CD4-positive, CD25-positive, alpha-beta regulatory T cell (primary cell): ENCODE measurements around the gene B4GALT1. TPM values are rescaled to one million over a fixed set of nuclear protein-coding genes. Genes with fewer than 3 reads are reported as not detected.

Experiments used
- ATAC-seq, 2 donors: fragments of 150-1000 bp; cut with Tn5 transposase; one replicate each; pipeline ENCODE4 v1.10.0; 2021; ENCODE audit warnings: low read depth in 2 of 2, moderate number of reproducible peaks in 2 of 2, moderate library complexity in 1 of 2
- DNase-seq, 3 donors: peaks; one replicate each; pipeline versions ENCODE4 v3.0.0 to v3.0.0-alpha.2; 2012 to 2022; ENCODE audit warnings: mixed read lengths in 1 of 3
- H3K27ac ChIP-seq: one replicate; pipeline ENCODE4 v1.7.0; 2013; ENCODE audit warnings: mild to moderate bottlenecking, low read length; ENCODE audit not compliant: insufficient read depth, poor library complexity, severe bottlenecking
- H3K27me3 ChIP-seq: one replicate; pipeline ENCODE4 v1.7.0; 2013; ENCODE audit warnings: low read length; ENCODE audit not compliant: control insufficient read depth, insufficient read depth
- H3K36me3 ChIP-seq: one replicate; pipeline ENCODE4 v1.7.0; 2013; ENCODE audit warnings: mild to moderate bottlenecking, low read length, moderate library complexity; ENCODE audit not compliant: control insufficient read depth, insufficient read depth
- H3K4me1 ChIP-seq: 2 replicates; pipeline ENCODE4 v1.7.0; 2013; ENCODE audit warnings: mild to moderate bottlenecking, low read length; ENCODE audit not compliant: insufficient read depth, control insufficient read depth, poor library complexity, severe bottlenecking
- H3K4me3 ChIP-seq: one replicate; pipeline ENCODE4 v1.7.0; 2013; ENCODE audit warnings: low read depth, mild to moderate bottlenecking, low read length, moderate library complexity
- H3K9me3 ChIP-seq, 2 experiments: 1 replicate in 1 of 2; 2 replicates in 1 of 2; pipeline ENCODE4 v1.7.0; 2013; ENCODE audit warnings: low read length in 2 of 2, mild to moderate bottlenecking in 1 of 2, moderate library complexity in 1 of 2; ENCODE audit not compliant: control insufficient read depth in 2 of 2
- H3K27ac Mint-ChIP-seq, 3 donors: one replicate each; pipeline ENCODE4 v1.8.0; 2020 to 2022; ENCODE audit warnings: mild to moderate bottlenecking in 3 of 3, mixed read lengths in 3 of 3, moderate library complexity in 2 of 3
- H3K27me3 Mint-ChIP-seq: one replicate; pipeline ENCODE4 v1.8.0; 2022; ENCODE audit warnings: mild to moderate bottlenecking, mixed read lengths
- H3K36me3 Mint-ChIP-seq: one replicate; pipeline ENCODE4 v1.8.0; 2020; ENCODE audit warnings: mixed read lengths
- H3K4me1 Mint-ChIP-seq, 4 donors: one replicate each; pipeline ENCODE4 v1.8.0; 2020 to 2022; ENCODE audit warnings: mixed read lengths in 4 of 4, mild to moderate bottlenecking in 1 of 4
- H3K4me3 Mint-ChIP-seq, 4 donors: one replicate each; pipeline ENCODE4 v1.8.0; 2020 to 2022; ENCODE audit warnings: mild to moderate bottlenecking in 4 of 4, mixed read lengths in 4 of 4, moderate library complexity in 3 of 4
- H3K9me3 Mint-ChIP-seq, 7 donors: one replicate each; pipeline ENCODE4 v1.8.0; 2020 to 2022; ENCODE audit warnings: mixed read lengths in 7 of 7, mild to moderate bottlenecking in 3 of 7, moderate library complexity in 2 of 7
- polyA plus RNA-seq, 4 donors: library from polyadenylated mRNA; unstranded; fragments of 300-500 nt; fragmentation: Illumina TruSeq; gene quantifications; one replicate each; pipeline ENCODE4 v1.2.3, GENCODE V29; 2021
- total RNA-seq: library from RNA; stranded (reverse); gene quantifications from one replicate; pipeline ENCODE4 v1.2.3, GENCODE V29; 2022

B4GALT1 gene
- total and polyA plus RNA-seq, 5 donors from 2014 or later = 18.8 to 87.8 (median 20.8) TPM

DNA sequence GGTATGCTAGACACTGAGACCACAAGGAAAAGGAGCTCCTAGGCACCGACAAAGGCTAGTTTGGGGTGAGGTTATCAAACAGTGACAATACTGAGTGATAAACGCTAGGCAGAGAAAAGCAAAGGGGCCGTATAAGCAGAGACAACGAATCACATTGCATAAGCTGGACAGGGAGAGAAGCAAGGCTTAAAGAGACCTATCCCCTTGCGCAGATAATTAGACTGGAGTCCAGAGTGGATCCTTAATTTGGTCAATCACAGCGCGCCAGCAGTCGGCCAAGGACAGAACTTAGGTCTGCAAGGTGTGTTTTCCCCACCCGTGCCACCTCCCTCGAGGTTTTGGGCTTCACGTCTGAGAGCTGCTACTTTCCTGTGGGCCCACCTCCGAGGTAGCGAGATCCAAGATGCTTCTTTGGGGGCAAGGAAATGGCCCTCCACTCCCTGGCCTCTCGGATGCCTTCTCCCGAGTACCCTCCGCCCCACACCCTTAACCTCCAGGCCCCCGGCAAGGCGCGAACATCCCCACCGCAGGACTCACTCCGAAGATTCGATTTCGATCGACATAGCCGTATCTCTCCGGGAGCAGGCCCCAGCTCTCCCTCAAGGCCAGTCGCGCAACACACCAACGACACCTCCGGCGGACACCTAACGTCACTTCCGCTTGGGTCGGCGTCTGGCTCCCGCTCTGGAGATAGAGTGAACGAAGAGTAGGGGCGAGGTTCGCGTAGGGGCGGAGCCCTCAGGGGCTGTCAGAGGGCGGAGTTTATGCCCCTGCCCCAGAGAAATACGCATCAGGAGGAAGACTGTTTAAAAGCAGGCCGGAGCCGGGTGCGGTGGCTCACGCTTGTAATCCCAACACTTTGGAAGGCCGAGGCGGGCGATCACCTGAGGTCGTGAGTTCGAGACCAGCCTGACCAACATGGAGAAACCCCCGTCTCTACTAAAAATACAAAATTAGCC lies 90.8 kb downstream of the B4GALT1 start, which contains the start of gene SMU1:
TSS of gene SMU1 (minus strand) at position 629 of the 959 bp plus-strand sequence. CDS start at position 563, 66 bp downstream.
- peak within 1 kb of the TSS; percentile 98 for H3K4me3 ChIP-seq
- peaks cover 22% of the 10 kb centered on the region for H3K4me1 ChIP-seq
- H3K9me3 ChIP-seq = no peaks in the 10 kb centered on the region
- Mint-ChIP-seq H3K27ac (peak within 1 kb of the TSS; percentile 98 to 100 (median 100)), H3K36me3 (peaks cover 23% of the 10 kb centered on the region), H3K4me1 (peaks cover 22 to 61% (median 34%) of the 10 kb centered on the region in 4 donors), H3K27me3 (no peaks in the 10 kb centered on the region), H3K4me3 (peak within 1 kb of the TSS; percentile 98 to 99 (median 98)), H3K9me3 (no peaks in the 10 kb centered on the region)
- ATAC-seq = peak; percentile 97 to 98
- no peaks in the 10 kb centered on the region for H3K27me3 ChIP-seq
- H3K27ac ChIP-seq = peak within 1 kb of the TSS; percentile 97
- peaks cover 28% of the 10 kb centered on the region for H3K36me3 ChIP-seq
- peak; percentile 95 to 98 (median 95) for DNase-seq

DNA sequence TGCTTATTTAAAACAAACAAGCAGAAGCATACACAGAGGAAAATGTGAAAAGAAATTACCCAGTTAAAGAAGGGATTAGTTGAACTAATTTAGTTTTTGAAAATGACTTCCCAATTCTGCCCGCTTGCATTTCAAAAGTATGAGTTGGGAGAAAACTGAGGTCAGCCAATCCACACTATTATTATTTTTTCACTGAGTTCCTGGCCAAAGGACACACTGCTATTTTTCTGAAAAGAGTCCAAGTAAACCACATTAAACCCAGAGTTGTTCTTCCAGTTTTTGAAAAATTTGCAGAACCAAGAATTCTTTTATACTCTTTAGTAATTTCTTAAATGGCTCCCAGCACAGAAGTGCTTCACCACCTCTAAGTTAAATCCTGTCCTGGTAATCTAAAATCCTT lies 98.1 kb downstream of the B4GALT1 start:
- ATAC-seq (no peak), DNase-seq (no peak)
- Histone ChIP-seq H3K27ac (no peak overlapping the region), H3K4me1 (no peaks in the 10 kb centered on the region), H3K9me3 (no peaks in the 10 kb centered on the region), H3K36me3 (peaks cover 86% of the 10 kb centered on the region), H3K27me3 (no peaks in the 10 kb centered on the region), H3K4me3 (no peak overlapping the region)
- peaks cover 54% of the 10 kb centered on the region for H3K36me3 Mint-ChIP-seq
- H3K4me1 Mint-ChIP-seq = peaks cover 23 to 42% (median 30%) of the 10 kb centered on the region in 4 donors
- no peak overlapping the region for H3K4me3 Mint-ChIP-seq
- H3K27me3 Mint-ChIP-seq = no peaks in the 10 kb centered on the region
- H3K9me3 Mint-ChIP-seq = no peaks in the 10 kb centered on the region
- H3K27ac Mint-ChIP-seq = peak overlapping the region; percentile 44 to 62 (median 56)

DNA sequence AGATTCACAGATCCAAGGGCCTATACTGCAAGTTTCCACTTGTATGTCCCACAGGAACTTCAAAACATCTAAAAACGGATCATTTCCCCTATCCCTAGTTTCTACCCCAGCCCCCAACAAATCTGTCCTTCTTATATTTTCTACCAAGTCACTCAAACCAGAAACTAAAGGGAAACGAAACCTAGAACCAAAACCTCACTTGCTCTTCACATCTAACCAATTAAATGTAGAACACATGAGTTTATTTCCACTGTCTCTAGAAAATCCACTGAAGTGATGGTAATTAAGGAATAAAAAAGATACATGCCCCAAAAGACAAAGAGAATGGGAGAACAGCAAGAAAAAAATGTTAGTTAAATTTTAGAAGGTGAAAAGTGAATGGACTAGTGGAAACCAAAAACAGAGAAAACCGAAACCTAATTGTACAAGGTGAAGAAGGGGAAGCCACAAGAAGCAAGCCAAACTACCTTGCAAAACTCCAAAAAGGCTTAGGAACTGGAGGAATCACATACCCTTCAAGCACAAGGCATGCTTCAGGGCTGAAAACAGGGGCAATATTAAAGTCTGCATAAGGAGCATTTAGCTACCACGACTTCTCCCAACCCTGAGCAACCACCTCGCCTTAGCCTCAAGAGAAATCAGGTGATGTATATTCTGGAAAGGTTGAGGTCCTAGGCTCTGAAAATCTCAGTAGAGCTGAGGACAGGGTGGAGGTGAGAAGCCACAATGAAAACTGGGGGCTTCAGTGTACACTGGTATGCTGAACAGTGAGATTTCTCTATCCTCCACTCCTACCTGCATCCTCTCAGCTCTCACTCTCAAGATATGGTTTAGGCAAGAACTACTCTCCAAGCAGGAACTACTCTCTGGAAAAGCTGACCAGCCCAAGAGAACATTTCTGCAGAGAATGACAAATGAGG lies 101.7 kb downstream of the B4GALT1 start:
- Mint-ChIP-seq H3K36me3 (peaks cover 43% of the 10 kb centered on the region), H3K4me3 (no peak overlapping the region), H3K27me3 (no peaks in the 10 kb centered on the region), H3K9me3 (no peaks in the 10 kb centered on the region), H3K4me1 (peaks cover 7 to 24% (median 11%) of the 10 kb centered on the region in 4 donors), H3K27ac (peak overlapping the region in 1 of 3 donors; percentile 62)
- Histone ChIP-seq H3K9me3 (no peaks in the 10 kb centered on the region), H3K4me3 (no peak overlapping the region), H3K27me3 (no peaks in the 10 kb centered on the region), H3K27ac (no peak overlapping the region), H3K4me1 (no peaks in the 10 kb centered on the region), H3K36me3 (peaks cover 87% of the 10 kb centered on the region)
- DNase-seq (no peak), ATAC-seq (no peak)

Other genes with a start within 250 kb of the B4GALT1 start
- gene APTX, start 165.7 kb downstream of the B4GALT1 start, total RNA-seq = 27.5 TPM
- 10 to 100 TPM; 28.1 to 42.3 (median 29.7) TPM for gene APTX, start 165.7 kb downstream of the B4GALT1 start, polyA plus RNA-seq
- 214 TPM for gene DNAJA1, start 142.1 kb downstream of the B4GALT1 start, total RNA-seq
- 100 to 1,000 TPM in 2 of 4 donors, 10 to 100 TPM in 2; 82.4 to 106 (median 99.1) TPM for gene DNAJA1, start 142.1 kb downstream of the B4GALT1 start, polyA plus RNA-seq
- 22.7 TPM for gene SMU1, start 90.7 kb downstream of the B4GALT1 start, total RNA-seq
- gene SMU1, start 90.7 kb downstream of the B4GALT1 start, polyA plus RNA-seq = 10 to 100 TPM; 23.7 to 27.9 (median 24.9) TPM
- gene SPINK4, start 72.8 kb upstream of the B4GALT1 start, total RNA-seq = not detected
- gene SPINK4, start 72.8 kb upstream of the B4GALT1 start, polyA plus RNA-seq = not detected
- gene BAG1, start 97.4 kb upstream of the B4GALT1 start, total RNA-seq = 80.2 TPM
- gene BAG1, start 97.4 kb upstream of the B4GALT1 start, polyA plus RNA-seq = 100 to 1,000 TPM in 1 of 4 donors, 10 to 100 TPM in 3; 81.8 to 100 (median 94.4) TPM
- gene CHMP5, start 97.7 kb upstream of the B4GALT1 start, total RNA-seq = 25.5 TPM
- 10 to 100 TPM; 48.6 to 58.3 (median 56.7) TPM for gene CHMP5, start 97.7 kb upstream of the B4GALT1 start, polyA plus RNA-seq
- 36.8 TPM for gene NFX1, start 123.2 kb upstream of the B4GALT1 start, total RNA-seq
- gene NFX1, start 123.2 kb upstream of the B4GALT1 start, polyA plus RNA-seq = 10 to 100 TPM; 19.8 to 31.6 (median 26.7) TPM
- 0.47 TPM for gene AQP7, start 235.2 kb upstream of the B4GALT1 start, total RNA-seq
- gene AQP7, start 235.2 kb upstream of the B4GALT1 start, polyA plus RNA-seq = 1 to 10 TPM in 1 of 4 donors, under 1 TPM in 3; 0.15 to 1.0 (median 0.32) TPM